GM18505 (cell line): ENCODE measurements around the gene COX19.
A peak's percentile ranks its signal among the peaks of the same experiment; 100 is the strongest.
"Not testable (repeated sequence)": the region's sequence is repeated elsewhere in the genome, so short reads cannot be mapped to it uniquely, and the experiment has no call there.

Source experiments
- ATAC-seq: cut with Tn5 transposase; IDR thresholded peaks from one replicate; pipeline ENCODE4 v1.9.1; 2021; ENCODE audit not compliant: unreplicated experiment
- POLR2A ChIP-seq: IDR thresholded peaks from 4 replicates; pipeline ENCODE4 v1.6.1; 2011; ENCODE audit warnings: borderline replicate concordance; ENCODE audit not compliant: insufficient read depth, insufficient read length; ENCODE audit errors: extremely low read depth

The COX19 gene

DNA sequence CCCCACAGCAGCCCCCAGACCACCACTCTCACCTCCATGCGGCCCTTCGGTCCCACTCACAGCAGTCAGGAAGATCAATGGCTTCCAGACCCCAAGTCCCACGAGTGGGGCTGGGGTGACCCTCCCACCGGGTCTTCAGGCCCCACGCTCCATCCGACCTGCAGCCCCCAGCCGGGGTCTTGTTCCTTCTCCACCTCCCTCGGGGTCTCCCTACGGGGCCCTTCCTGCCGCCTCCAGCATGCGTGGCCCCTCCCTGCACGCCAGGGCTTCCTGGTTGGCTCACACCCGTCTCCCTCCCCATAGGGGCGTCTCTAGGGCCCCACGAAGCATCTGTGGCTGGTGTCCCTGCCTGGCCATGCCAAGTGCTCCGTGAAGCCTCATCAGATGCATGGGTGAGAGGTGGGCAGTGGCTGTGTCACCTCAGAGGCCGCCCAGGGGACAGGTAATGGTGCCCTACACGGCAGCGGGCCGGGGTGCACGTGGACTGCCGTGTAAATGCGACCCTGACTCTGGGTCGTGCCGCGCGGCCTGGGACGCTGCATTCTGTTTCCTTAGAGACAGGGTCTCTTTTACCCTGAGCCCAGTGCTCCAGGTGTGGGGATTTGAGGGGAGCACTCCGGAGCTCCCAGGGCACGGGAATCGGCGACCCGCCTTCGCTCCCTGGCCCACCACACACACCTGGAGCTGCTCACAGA, 40.7 kb downstream of the COX19 start:
- ATAC-seq: no peak
- TF ChIP-seq POLR2A: no peak

GRCh38 chr7:932651-932975, 42.7 kb downstream of the COX19 start:
- no peak for ATAC-seq
- no peak for TF ChIP-seq POLR2A

DNA sequence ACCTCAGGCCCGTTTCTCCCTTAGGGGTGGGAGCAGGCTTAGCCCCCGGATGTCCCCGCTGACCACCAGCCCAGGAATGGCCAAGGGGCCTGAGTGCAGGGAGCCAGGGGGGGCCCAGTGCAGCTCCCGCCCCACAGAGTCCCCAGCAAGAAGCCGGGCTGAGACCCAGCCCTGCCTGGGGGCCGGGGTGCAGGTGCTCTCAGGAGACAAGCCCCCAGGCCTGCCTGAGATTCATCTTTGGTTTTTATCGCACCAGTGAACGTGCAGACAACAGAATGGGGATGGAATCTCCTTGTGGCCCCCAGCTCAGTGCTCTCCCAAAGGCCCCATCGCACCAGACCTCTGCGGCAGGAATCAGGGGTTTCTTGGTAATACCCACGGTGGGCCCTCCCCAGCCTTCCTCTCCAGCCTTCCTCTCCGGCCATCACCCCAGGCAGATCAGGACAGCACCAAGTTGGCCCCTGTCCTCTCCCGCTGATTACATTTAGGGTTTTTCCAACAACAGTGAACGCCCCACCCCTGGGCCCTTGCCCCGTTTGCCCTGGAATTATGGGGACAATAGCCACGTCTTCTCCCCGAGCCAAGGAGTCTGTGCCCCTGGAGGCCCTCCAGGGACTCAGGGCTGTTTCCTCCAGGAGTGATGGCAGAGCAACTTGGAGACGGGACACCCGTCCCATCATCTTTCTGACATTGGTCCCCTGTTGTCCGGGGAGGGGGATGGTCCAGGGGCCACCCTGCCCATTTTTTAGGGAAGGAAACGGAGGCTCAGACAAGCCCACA, 43.3 kb downstream of the COX19 start:
- no peak for ATAC-seq

DNA sequence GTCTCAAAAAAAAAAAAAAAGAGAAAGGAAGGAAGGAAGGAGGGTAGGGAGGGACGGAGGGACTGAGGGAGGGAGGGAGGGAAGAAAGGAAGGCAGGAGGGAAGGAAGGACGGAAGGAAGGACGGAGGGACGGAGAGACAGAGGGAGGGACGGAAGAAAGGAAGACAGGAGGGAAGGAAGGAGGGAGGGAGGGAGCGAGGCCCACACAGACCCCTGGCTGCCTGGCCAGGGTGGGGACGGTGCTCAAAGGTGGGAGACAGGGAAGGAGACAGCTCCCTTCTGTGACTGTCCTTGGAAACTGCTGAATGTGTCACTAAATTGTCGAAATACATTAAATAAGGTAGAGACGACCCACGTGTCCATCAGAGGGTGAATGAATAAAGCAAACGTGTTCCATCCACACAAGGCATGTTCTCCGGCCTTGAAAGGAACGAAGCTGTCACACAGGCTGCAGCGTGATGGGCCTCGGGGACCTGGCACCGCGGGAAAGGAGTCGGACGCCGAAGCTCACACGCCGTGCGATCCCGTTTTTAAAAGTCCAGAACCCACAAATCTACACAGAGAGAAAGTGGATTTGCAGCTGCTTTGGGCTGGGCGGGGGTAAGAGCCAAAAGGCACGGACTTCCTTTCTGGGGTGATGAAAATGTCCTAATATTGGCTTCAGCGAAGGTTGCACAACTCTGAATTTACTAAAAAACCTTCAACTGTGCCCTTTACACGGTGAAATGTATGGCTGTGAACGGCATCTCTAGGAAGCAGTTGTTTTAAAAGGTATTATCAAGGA, 44.2 kb downstream of the COX19 start:
- TF ChIP-seq POLR2A: no peak
- no peak for ATAC-seq

More for the DNA sequence above, 43.3 kb downstream of the COX19 start:
- no peak for TF ChIP-seq POLR2A

- no peak for ATAC-seq
- no peak for TF ChIP-seq POLR2A
These were observed 46.0 kb downstream of the COX19 start for GRCh38 chr7:929311-929711.

DNA sequence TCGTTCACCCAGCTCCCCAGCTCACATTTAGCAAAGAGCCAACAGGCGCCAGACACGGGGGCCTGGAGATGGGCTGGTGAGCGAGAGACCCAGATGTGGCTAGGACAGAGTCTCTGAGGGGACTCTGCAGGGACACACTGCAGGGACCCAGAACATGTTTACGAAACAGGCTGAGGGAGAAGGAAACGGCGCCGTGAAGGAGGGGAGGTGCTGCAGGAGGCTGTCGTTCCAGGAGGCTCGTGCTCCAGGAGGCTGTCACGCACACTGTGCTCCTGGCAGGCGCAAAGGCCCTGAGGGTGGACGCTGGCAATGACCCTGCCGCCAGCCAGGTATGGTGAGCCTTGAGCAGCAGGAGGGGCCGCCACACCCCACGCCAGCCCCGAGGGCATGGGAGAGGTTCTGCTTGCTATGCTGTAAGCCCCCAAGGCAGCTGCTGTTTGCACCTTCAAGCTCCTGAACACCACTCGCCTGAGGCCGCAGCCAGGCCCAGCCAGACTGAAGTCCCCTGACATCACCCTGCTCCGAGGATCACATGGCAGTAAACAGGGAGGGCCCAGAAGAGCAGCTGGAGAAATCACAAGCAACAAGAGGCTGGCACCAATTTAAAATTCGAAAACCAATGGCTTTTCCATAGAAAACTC, 48.2 kb downstream of the COX19 start:
- no peak for ATAC-seq
- no peak for TF ChIP-seq POLR2A

GRCh38 chr7:926061-927030, 49.0 kb downstream of the COX19 start:
- ATAC-seq: no peak
- TF ChIP-seq POLR2A: no peak

GRCh38 chr7:925601-926000, 49.7 kb downstream of the COX19 start:
- TF ChIP-seq POLR2A: peak; percentile 23
- no peak for ATAC-seq

DNA sequence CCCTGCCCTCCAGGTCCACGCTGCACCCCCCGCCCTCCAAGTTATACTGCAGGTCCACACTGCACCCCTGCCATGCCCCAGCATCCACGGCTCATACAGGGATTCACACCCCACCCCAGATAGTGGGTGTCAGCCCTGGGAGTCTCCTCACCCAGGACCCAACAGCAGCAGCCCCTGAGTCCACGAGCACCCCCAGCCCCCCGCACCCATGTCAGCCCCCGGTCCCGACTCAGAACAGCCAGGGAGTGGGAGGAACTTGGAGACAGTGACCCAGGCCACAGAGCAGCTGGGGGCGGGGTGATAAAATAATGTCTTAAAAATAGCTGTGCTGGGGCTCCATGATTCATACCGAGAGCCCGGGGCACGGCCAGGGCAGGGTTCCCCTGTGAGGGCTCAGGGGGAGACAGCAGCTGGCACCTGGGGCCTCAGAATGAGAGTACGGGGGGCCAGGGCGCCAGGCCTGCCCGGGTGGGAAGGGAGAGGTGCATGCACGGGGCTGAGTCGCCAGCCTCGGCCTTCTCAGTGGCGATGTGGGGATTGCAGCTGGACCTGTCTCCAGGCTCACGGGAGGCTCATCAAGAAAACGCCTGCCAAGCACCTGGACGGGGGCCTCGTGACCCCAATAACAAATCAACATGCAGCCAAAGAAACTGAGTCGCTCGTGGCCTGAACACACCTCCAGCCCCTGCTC, 50.7 kb downstream of the COX19 start:
- ATAC-seq: peak; percentile 43
- peak; percentile 28 for TF ChIP-seq POLR2A

- not testable (repeated sequence) for ATAC-seq
These were observed 51.3 kb downstream of the COX19 start for GRCh38 chr7:924042-924441.

DNA sequence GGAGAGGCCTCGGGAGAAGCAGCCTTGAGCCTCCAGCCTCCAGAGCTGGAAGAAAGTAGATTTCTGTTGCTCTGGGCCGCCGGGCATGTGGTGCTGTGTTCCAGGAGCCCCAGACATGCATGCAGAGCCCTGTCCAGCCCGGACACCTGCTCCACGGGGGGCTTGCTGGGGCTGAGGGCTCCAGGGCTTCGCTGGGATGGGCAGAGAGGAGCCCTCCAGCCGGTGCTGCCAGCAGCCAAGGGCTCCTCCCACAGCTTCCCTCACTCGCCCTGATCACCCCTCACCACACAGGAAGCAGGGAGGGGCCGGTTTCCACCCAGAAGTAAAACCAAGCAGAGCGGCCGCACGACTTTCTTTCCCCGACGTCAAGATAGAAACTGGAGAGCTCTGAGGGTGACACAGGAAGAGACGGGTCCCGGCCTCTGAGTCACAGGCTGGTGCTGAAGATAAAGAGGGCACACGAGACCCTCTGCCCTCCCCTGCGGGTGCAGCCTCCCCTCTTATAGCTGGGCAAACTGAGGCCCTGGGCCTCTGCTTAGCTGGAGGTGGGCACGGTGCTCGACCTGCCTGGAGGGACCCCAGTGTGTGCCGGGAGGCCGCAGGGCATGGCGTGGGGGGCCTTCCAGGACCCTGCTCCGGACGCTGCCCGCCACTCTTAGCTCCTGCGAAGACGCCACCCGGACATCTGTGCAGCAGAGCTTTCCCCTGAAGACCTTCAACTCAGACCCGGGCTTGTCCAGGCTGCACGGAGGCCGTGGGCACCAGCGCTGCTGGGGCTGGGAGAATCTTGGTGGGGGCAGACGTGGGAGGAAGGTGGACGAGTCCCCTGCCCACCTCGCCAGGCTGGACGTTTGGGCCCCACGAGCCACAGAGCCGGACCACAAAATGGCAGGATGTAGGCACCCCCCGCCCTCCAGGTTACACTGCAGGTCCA, 52.0 kb downstream of the COX19 start:
- TF ChIP-seq POLR2A: peak; percentile 93
- ATAC-seq: peak; percentile 58
